ENCODE data around the gene TXN2. TPM values are rescaled to one million over a fixed set of nuclear protein-coding genes. Genes with fewer than 3 reads are reported as not detected.
A peak's percentile ranks its signal among the peaks of the same experiment; 100 is the strongest.

Gene TXN2
- total RNA-seq, 1 experiment from 2014 or later = 30.7 TPM

- DNase-seq (ENCODE audit: low spot score) = peak; percentile 38
Observed at GRCh38 chr22:36486619-36487384, 5.4 kb upstream of the TXN2 start.

DNA sequence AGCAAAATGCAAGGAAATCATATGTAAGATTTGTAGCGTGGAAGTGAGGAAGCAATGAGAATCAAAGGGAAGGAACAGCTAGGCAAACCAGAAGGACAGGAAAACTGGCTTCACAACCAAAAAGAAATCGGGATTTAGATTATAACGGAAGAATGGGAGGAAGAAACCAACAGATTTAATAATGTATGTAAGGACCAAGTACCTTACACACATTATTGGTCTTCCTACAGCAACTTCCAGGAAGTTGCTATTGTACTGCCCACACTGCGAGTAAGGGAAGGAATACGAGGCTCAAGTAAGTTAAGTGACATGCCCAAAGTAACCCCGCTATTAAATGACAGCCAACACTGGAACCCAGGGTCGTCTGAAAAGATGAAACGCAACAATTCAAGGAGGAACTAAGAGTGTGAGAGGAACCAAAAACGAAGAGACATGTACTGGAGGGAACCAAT, 473 bp downstream of the TXN2 start:
- no peak for DNase-seq (ENCODE audit: low spot score)

- no peak for DNase-seq (ENCODE audit: low spot score)
Observed at GRCh38 chr22:36478966-36479365, 2.5 kb downstream of the TXN2 start.

DNA sequence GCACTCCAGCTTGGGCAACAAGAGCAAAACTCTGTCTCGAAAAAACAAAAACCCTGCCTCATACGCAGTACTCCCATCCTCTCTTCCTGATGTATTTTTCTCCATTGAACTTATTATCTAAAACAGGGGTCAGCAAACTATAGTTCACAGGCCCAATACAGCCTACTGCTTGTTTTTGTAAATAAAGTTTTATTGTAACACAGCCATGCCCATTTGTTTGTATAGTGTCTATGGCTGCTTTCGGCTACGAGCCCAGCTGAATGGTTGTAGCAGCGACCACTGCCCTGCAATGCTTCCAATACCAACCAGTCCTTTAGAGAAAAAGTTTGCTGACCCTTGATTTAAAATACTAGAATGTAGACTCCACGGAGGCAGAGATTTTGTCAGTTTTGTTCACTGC, 6.1 kb downstream of the TXN2 start:
- DNase-seq (ENCODE audit: low spot score) = no peak

- no peak for DNase-seq (ENCODE audit: low spot score)
Observed at GRCh38 chr22:36472689-36473088, 8.8 kb downstream of the TXN2 start.

DNA sequence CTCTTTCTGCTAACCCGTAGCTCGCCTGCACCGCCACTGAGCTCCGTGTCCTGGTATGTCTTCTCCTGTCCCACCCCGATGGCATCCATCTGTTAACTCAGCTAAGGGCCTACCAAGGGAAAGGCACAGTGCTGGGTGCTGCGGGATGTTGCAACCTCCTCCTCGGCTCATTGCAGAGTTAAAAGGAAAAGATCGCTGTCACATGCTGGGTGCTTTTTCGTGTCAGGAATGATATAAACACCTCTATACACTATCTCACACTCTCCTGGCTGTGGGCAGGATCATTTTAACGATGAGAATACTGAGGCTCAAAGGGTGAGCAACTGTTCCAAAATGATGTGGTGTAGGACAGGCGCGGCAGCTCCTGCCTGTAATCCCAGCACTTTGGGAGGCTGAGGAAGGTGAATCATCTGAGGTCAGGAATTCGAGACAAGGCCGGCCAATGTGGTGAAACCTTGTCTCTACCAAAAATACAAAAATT, 10.1 kb downstream of the TXN2 start:
- DNase-seq (ENCODE audit: low spot score) = no peak

- no peak for DNase-seq (ENCODE audit: low spot score)
Observed at GRCh38 chr22:36470994-36471331, 10.5 kb downstream of the TXN2 start.

DNA sequence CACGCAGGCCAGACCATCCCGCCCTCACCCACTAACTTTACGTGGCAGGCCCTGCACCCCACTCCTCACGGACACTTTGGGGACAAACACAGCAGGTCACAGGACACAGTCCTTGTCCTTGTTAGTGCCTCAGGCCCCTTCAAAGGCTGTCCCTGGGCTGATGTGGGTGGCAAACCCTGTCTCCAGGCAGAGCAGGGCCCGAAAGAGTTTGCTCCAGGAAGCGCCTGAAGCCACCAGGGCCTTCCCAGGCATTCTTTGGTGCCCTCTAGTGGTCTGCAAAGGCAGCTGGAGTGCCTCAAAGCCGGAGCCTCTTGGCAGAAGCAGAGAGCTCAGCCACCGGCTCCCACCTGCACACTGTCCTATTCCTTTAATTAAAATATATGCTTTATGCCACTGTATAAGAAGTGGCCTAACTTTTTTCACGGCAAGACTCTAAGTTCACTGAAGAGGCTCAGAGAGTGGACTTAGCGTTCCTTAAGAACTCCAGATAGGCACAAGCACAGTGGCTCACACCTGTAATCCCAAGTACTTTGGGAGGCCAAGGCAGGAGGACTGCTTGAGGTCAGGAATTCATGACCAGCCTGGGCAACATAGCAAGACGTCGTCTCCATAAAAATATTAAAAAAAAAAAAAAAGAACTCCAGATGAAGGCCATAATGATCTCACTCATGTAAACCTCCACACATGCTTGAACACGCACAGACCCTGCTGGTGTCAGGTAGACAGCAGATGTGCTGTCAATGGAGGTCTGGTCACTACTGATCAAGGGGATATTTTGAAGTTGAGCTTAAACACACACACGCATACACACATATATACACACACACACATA, 11.1 kb downstream of the TXN2 start:
- peak; percentile 78 for DNase-seq (ENCODE audit: low spot score)

GRCh38 chr22:36469094-36469710, 12.2 kb downstream of the TXN2 start:
- no peak for DNase-seq (ENCODE audit: low spot score)

GRCh38 chr22:36467946-36468345, 13.5 kb downstream of the TXN2 start:
- peak; percentile 49 for DNase-seq (ENCODE audit: low spot score)

DNA sequence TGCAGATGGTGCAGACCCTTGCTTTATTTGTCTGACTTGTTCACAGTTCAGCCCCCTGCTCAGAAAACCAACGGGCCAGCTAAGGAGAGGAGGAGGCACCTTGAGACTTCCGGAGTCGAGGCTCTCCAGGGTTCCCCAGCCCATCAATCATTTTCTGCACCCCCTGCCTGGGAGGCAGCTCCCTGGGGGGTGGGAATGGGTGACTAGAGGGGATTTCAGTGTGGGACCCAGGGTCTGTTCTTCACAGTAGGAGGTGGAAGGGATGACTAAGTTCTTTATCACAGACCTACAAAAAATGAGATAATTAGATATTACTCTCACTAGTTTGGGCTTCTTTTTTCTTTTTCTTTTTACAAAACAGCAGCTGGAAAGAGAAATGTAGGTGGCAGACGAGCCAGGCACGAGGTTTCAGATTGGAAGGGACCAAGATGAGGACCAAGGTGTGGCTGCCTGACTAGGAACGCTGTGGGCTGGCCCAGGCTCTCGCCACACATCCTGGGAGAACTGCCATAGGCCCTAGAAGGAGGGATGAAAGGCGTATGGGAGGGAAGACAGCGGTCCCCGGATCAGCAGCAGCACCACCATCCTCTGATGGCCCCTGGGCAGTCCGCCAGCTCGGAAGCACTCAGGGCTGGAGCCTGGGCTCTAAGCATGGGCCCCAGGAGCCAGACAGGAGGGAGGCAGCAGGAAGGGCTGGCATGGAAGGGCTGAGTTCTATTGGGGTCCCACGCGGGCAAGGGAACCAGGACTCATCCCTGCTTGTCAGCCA, 14.2 kb downstream of the TXN2 start:
- no peak for DNase-seq (ENCODE audit: low spot score)

GRCh38 chr22:36466258-36466657, 15.2 kb downstream of the TXN2 start:
- no peak for DNase-seq (ENCODE audit: low spot score)

DNA sequence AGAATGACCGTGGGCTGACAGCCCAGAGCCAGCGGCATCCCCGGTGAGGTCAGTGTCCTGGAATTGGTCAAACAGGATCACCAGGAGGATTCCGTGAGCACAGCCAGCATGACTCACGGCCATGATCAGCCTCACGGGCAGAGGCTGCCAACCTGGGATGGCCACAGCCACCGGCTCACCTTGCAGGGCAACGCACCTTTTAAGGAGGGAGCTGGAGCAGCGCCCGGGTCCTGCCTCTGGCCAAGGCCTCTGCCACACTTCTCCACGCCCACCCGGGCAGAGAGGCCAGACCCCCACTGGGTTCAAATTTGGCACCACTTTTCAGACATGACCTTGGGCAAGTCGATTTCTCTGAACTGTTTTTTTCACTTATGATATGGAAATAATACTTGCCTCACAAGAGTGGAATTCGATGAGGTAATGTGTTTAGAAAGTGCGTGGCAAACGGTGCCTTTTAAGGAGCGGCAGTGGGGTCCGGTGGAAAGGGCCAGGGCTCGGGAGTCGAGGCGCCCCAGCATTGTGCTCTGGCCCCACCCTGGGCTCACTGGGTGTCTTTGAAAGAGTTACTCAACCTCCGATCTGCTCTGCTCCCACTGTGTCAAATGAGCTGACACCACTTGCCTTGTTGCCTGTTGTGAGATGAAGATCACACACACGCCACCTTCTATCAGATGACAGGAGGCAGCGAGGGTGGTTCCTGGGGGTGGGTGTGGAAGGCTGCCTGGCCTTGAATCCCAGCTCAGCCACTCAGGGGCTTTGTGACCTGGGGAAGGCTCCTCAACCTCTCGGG, 16.0 kb downstream of the TXN2 start:
- DNase-seq (ENCODE audit: low spot score) = peak; percentile 81

GRCh38 chr22:36464715-36465231, 16.7 kb downstream of the TXN2 start:
- no peak for DNase-seq (ENCODE audit: low spot score)

DNA sequence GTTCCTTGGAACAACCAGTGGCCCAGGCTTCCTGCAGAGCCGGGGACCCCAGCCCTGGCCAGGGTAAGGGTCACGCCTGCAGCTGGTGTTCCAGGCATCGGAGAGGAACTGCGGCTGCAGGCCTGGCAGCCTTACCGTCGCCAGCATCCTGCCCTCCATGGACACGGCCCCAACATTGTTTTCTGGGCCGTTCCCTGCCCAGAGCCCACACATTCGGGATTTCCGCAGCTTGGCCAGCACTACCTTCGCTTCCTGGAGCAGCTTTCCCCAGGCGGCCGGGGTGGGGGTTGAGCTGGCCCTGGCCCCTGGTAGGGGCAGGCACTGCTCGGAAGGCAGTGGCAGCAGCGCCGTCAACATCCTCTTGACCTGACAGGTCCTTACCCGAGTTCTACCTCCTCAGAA, 17.7 kb downstream of the TXN2 start:
- no peak for DNase-seq (ENCODE audit: low spot score)

- peak; percentile 78 for DNase-seq (ENCODE audit: low spot score)
Observed at GRCh38 chr22:36461665-36462649, 19.5 kb downstream of the TXN2 start.

DNA sequence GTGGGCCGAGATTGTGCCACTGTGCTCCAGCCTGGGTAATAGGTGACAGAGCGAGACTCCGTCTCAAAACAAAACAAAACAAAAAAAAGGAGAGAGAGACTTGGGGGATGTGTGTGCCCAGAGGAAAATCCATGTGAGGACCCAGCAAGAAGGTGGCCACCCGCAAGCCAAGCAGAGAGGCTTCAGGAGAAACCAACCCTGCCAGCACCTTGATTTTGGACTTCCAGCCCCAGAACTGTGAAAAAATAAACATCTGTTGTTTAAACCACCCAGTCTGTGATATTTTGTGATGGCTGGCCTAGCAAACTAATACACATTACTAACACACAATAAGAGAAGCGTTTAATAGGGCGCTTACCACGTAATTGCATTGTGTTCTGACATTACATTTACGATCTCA, 21.2 kb downstream of the TXN2 start:
- no peak for DNase-seq (ENCODE audit: low spot score)

GRCh38 chr22:36457688-36458450, 23.6 kb downstream of the TXN2 start:
- no peak for DNase-seq (ENCODE audit: low spot score)

GRCh38 chr22:36456464-36456845, 25.0 kb downstream of the TXN2 start:
- DNase-seq (ENCODE audit: low spot score) = no peak

All from HT-29 (cell line).